ENCODE data around the gene KRT9.

Gene KRT9

GRCh38 chr17:41523787-41524186, 48.1 kb downstream of the KRT9 start:
- DNase-seq, result peak; percentile 36

GRCh38 chr17:41523225-41523593, 48.6 kb downstream of the KRT9 start:
- DNase-seq, result no peak

- no peak for DNase-seq
Measured at GRCh38 chr17:41522301-41523224, 49.3 kb downstream of the KRT9 start.

GRCh38 chr17:41521574-41522261, 50.1 kb downstream of the KRT9 start:
- DNase-seq, result peak; percentile 16

GRCh38 chr17:41520821-41521521, 50.9 kb downstream of the KRT9 start:
- DNase-seq, result peak; percentile 23

GRCh38 chr17:41519501-41520224, 52.2 kb downstream of the KRT9 start:
- peak; percentile 65 for DNase-seq

- DNase-seq, result no peak
Measured at GRCh38 chr17:41518789-41519449, 52.9 kb downstream of the KRT9 start, which contains the start of gene KRT15. KRT15 (minus strand) TSS chr17:41518890; CDS start chr17:41518827, 63 bp downstream.

- DNase-seq, result no peak
Measured at GRCh38 chr17:41518031-41518430, 53.8 kb downstream of the KRT9 start.

GRCh38 chr17:41516830-41517283, 55.0 kb downstream of the KRT9 start:
- DNase-seq, result no peak

GRCh38 chr17:41516147-41516829, 55.6 kb downstream of the KRT9 start:
- no peak for DNase-seq

Data from DMS153 (cell line).